HG02852 (cell line): ENCODE results near the gene POC1A.

Experiments
- ATAC-seq: cut with Tn5 transposase; IDR thresholded peaks from one replicate; pipeline ENCODE4 v1.9.1; 2021; ENCODE audit warnings: mild to moderate bottlenecking, moderate library complexity; ENCODE audit not compliant: unreplicated experiment

Gene POC1A

GRCh38 chr3:52154135-52155094 lies at the start of gene POC1A:
Gene POC1A (minus strand): TSS chr3:52154423. CDS start chr3:52154372, 51 bp downstream.
- peak; percentile 86 for ATAC-seq

- no peak for ATAC-seq
Measured at GRCh38 chr3:52203701-52204100, 49.5 kb upstream of the POC1A start.

GRCh38 chr3:52202384-52203077 lies 48.3 kb upstream of the POC1A start:
- no peak for ATAC-seq

- ATAC-seq: no peak
Measured at GRCh38 chr3:52200981-52201679, 46.9 kb upstream of the POC1A start.

- no peak for ATAC-seq
Measured at GRCh38 chr3:52198643-52199608, 44.7 kb upstream of the POC1A start.

- ATAC-seq: peak; percentile 74
Measured at GRCh38 chr3:52197842-52198625, 43.8 kb upstream of the POC1A start, which contains the start of gene ALAS1. Gene ALAS1 (plus strand): TSS chr3:52198160. CDS start chr3:52199242, 1,082 bp downstream.

GRCh38 chr3:52197499-52197841 lies 43.2 kb upstream of the POC1A start:
- no peak for ATAC-seq

- ATAC-seq: no peak
Measured at GRCh38 chr3:52196977-52197376, 42.8 kb upstream of the POC1A start.

GRCh38 chr3:52195823-52196331 lies 41.7 kb upstream of the POC1A start:
- ATAC-seq: no peak

GRCh38 chr3:52195291-52195597 lies 41.0 kb upstream of the POC1A start:
- no peak for ATAC-seq

GRCh38 chr3:52194485-52195290 lies 40.5 kb upstream of the POC1A start:
- ATAC-seq: no peak

- no peak for ATAC-seq
Measured at GRCh38 chr3:52193065-52193464, 38.8 kb upstream of the POC1A start.

GRCh38 chr3:52191663-52192062 lies 37.4 kb upstream of the POC1A start:
- ATAC-seq: no peak

GRCh38 chr3:52190294-52191074 lies 36.3 kb upstream of the POC1A start:
- ATAC-seq: no peak

- no peak for ATAC-seq
Measured at GRCh38 chr3:52188556-52188955, 34.3 kb upstream of the POC1A start.

- no peak for ATAC-seq
Measured at GRCh38 chr3:52186729-52187128, 32.5 kb upstream of the POC1A start.

GRCh38 chr3:52185837-52186236 lies 31.6 kb upstream of the POC1A start:
- no peak for ATAC-seq

- ATAC-seq: no peak
Measured at GRCh38 chr3:52185311-52185710, 31.1 kb upstream of the POC1A start.
